H9 (cell line): ENCODE data around the gene VAV3. TPM values are rescaled to one million over a fixed set of nuclear protein-coding genes. Genes with fewer than 3 reads are reported as not detected.

Experiments
- DNase-seq: peaks from one replicate; pipeline ENCODE4 v3.0.0-alpha.2; 2017
- H2AFZ ChIP-seq: one replicate; pipeline ENCODE4 v1.6.1; 2013; ENCODE audit warnings: mild to moderate bottlenecking, low read length, control low read depth, moderate library complexity
- H2AK5ac ChIP-seq: 2 replicates; pipeline ENCODE4 v1.6.1; 2013; ENCODE audit warnings: low read length, control low read depth, mixed read lengths; ENCODE audit not compliant: insufficient read length
- H2BK120ac ChIP-seq: one replicate; pipeline ENCODE4 v1.6.1; 2013; ENCODE audit warnings: low read depth, mild to moderate bottlenecking, low read length, control low read depth, inconsistent platforms; ENCODE audit not compliant: poor library complexity, severe bottlenecking
- H2BK12ac ChIP-seq: 2 replicates; pipeline ENCODE4 v1.6.1; 2013; ENCODE audit warnings: low read length, control low read depth, mixed read lengths, low read depth; ENCODE audit not compliant: insufficient read length
- H2BK15ac ChIP-seq: 2 replicates; pipeline ENCODE4 v1.6.1; 2013; ENCODE audit warnings: low read depth, low read length, control low read depth
- H2BK20ac ChIP-seq: one replicate; pipeline ENCODE4 v1.6.1; 2013; ENCODE audit warnings: low read depth, mild to moderate bottlenecking, low read length, control low read depth, inconsistent platforms; ENCODE audit not compliant: poor library complexity, severe bottlenecking
- H2BK5ac ChIP-seq: 2 replicates; pipeline ENCODE4 v1.6.1; 2013; ENCODE audit warnings: low read length, control low read depth, mixed read lengths; ENCODE audit not compliant: insufficient read length
- H3K14ac ChIP-seq: 2 replicates; pipeline ENCODE4 v1.6.1; 2013; ENCODE audit warnings: low read length, control low read depth; ENCODE audit not compliant: insufficient read depth
- H3K18ac ChIP-seq: 2 replicates; pipeline ENCODE4 v1.6.1; 2013; ENCODE audit warnings: low read depth, mild to moderate bottlenecking, mixed read lengths, low read length, control low read depth; ENCODE audit not compliant: insufficient read length
- H3K23ac ChIP-seq: 2 replicates; pipeline ENCODE4 v1.6.1; 2013; ENCODE audit warnings: low read length, control low read depth, mixed read lengths, low read depth; ENCODE audit not compliant: insufficient read length
- H3K23me2 ChIP-seq: 2 replicates; pipeline ENCODE4 v1.6.1; 2013; ENCODE audit warnings: low read depth, mild to moderate bottlenecking, mixed read lengths, low read length, control low read depth; ENCODE audit not compliant: insufficient read length, poor library complexity, severe bottlenecking
- H3K27ac ChIP-seq: 2 replicates; pipeline ENCODE4 v1.5.1; 2013; ENCODE audit warnings: low read length, control low read depth, mixed read lengths, low read depth; ENCODE audit not compliant: insufficient read length
- H3K27me3 ChIP-seq: 2 replicates; pipeline ENCODE4 v1.6.1; 2013; ENCODE audit warnings: low read length, control low read depth, inconsistent platforms; ENCODE audit not compliant: insufficient read depth
- H3K4ac ChIP-seq: 2 replicates; pipeline ENCODE4 v1.6.1; 2013; ENCODE audit warnings: low read depth, mild to moderate bottlenecking, control low read depth, inconsistent platforms, low read length, moderate library complexity
- H3K4me1 ChIP-seq: 2 replicates; pipeline ENCODE4 v1.6.1; 2013; ENCODE audit warnings: low read length, control low read depth, inconsistent platforms; ENCODE audit not compliant: insufficient read depth
- H3K4me2 ChIP-seq: 2 replicates; pipeline ENCODE4 v1.6.1; 2013; ENCODE audit warnings: low read length, control low read depth, mixed read lengths; ENCODE audit not compliant: insufficient read length, insufficient read depth
- H3K56ac ChIP-seq: 2 replicates; pipeline ENCODE4 v1.6.1; 2013; ENCODE audit warnings: low read depth, mild to moderate bottlenecking, mixed read lengths, low read length, control low read depth; ENCODE audit not compliant: insufficient read length
- H3K79me1 ChIP-seq: 2 replicates; pipeline ENCODE4 v1.6.1; 2013; ENCODE audit warnings: low read depth, mild to moderate bottlenecking, moderate library complexity, low read length, control low read depth, inconsistent platforms; ENCODE audit not compliant: insufficient read depth, poor library complexity, severe bottlenecking
- H3K79me2 ChIP-seq: 2 replicates; pipeline ENCODE4 v1.6.1; 2013; ENCODE audit warnings: low read length, control low read depth, inconsistent platforms; ENCODE audit not compliant: insufficient read depth
- H3K9ac ChIP-seq: 2 replicates; pipeline ENCODE4 v1.6.1; 2013; ENCODE audit warnings: low read length, control low read depth, mixed read lengths; ENCODE audit not compliant: insufficient read length; ENCODE audit errors: extremely low read depth
- H3K9me3 ChIP-seq: one replicate; pipeline ENCODE4 v1.6.1; 2013; ENCODE audit warnings: low read depth, low read length, inconsistent platforms; ENCODE audit not compliant: control insufficient read depth
- H3T11ph ChIP-seq: one replicate; pipeline ENCODE4 v1.6.1; 2013; ENCODE audit warnings: mild to moderate bottlenecking, low read length, control low read depth, inconsistent platforms
- H4K20me1 ChIP-seq: one replicate; pipeline ENCODE4 v1.6.1; 2013; ENCODE audit not compliant: control insufficient read depth, insufficient read length, insufficient read depth
- H4K5ac ChIP-seq: 2 replicates; pipeline ENCODE4 v1.6.1; 2013; ENCODE audit warnings: low read depth, mild to moderate bottlenecking, mixed read lengths, low read length, control low read depth; ENCODE audit not compliant: insufficient read length
- H4K8ac ChIP-seq: replicated peaks from 2 replicates; pipeline ENCODE4 v1.6.1; 2013; ENCODE audit warnings: low read length, control low read depth, mixed read lengths, low read depth; ENCODE audit not compliant: insufficient read length
- H4K91ac ChIP-seq: 2 replicates; pipeline ENCODE4 v1.6.1; 2013; ENCODE audit warnings: low read depth, mild to moderate bottlenecking, moderate library complexity, mixed read lengths, low read length, control low read depth; ENCODE audit not compliant: insufficient read length
- H3K27ac Mint-ChIP-seq, 3 experiments: 2 replicates in 2 of 3; 3 replicates in 1 of 3; pipeline ENCODE4 v1.8.0; 2020 to 2021; ENCODE audit warnings: mixed read lengths in 3 of 3, mild to moderate bottlenecking in 1 of 3, moderate library complexity in 1 of 3
- H3K27me3 Mint-ChIP-seq: 2 replicates; pipeline ENCODE4 v1.8.0; 2021; ENCODE audit warnings: low read depth, mild to moderate bottlenecking, moderate library complexity, mixed read lengths
- H3K36me3 Mint-ChIP-seq, 3 experiments: 2 replicates in 2 of 3; 3 replicates in 1 of 3; pipeline ENCODE4 v1.8.0; 2020 to 2021; ENCODE audit warnings: low read depth in 3 of 3, mixed read lengths in 3 of 3; ENCODE audit not compliant: insufficient read depth in 1 of 3
- H3K4me1 Mint-ChIP-seq, 2 experiments: 2 replicates each; pipeline ENCODE4 v1.8.0; 2020; ENCODE audit warnings: mixed read lengths in 2 of 2
- H3K4me3 Mint-ChIP-seq, 2 experiments: 2 replicates in 1 of 2; 3 replicates in 1 of 2; pipeline ENCODE4 v1.8.0; 2020 to 2021; ENCODE audit warnings: mild to moderate bottlenecking in 2 of 2, mixed read lengths in 2 of 2, moderate library complexity in 1 of 2
- H3K9me3 Mint-ChIP-seq, 2 experiments: 2 replicates in 1 of 2; 3 replicates in 1 of 2; pipeline ENCODE4 v1.8.0; 2020; ENCODE audit warnings: mild to moderate bottlenecking in 2 of 2, mixed read lengths in 2 of 2, moderate library complexity in 1 of 2
- total RNA-seq: library from RNA; stranded (reverse); gene quantifications from 2 replicates; pipeline ENCODE4 v1.2.1, GENCODE V29; 2021
- TF ChIP-seq, protein P1 (sequence below): fragments of 200-600 bp; sonication (generic); conservative IDR thresholded peaks from 3 replicates; pipeline ENCODE4 v1.8.0; 2021; ENCODE audit warnings: antibody characterized with exemption, mild to moderate bottlenecking

The VAV3 gene
- total RNA-seq, 1 experiment from 2014 or later, result 5.1 TPM

- no peaks in the 10 kb centered on the region for H3K23me2 ChIP-seq
- H4K5ac ChIP-seq, result no peak overlapping the region
- H3K56ac ChIP-seq, result no peak overlapping the region
- no peaks in the 10 kb centered on the region for H3K36me3 Mint-ChIP-seq
- no peak overlapping the region for H4K8ac ChIP-seq
- no peaks in the 10 kb centered on the region for H3K9me3 ChIP-seq
- H3K18ac ChIP-seq, result no peak overlapping the region
- H3K4ac ChIP-seq, result no peak overlapping the region
- no peak overlapping the region for H2BK15ac ChIP-seq
- no peak overlapping the region for H3K9ac ChIP-seq
- no peak overlapping the region for H3K23ac ChIP-seq
- no peak overlapping the region for H2AFZ ChIP-seq
- H3K4me3 Mint-ChIP-seq, result no peak overlapping the region
- H3T11ph ChIP-seq, result no peak overlapping the region
- no peak overlapping the region for H2BK12ac ChIP-seq
- no peaks in the 10 kb centered on the region for H3K79me1 ChIP-seq
- no peaks in the 10 kb centered on the region for H3K79me2 ChIP-seq
- no peaks in the 10 kb centered on the region for H3K4me1 Mint-ChIP-seq
- H2BK120ac ChIP-seq, result no peak overlapping the region
- no peak overlapping the region for H2BK20ac ChIP-seq
- H3K27me3 Mint-ChIP-seq, result no peaks in the 10 kb centered on the region; the same call in 1 of the 2 replicates
- TF ChIP-seq, protein P1, sequence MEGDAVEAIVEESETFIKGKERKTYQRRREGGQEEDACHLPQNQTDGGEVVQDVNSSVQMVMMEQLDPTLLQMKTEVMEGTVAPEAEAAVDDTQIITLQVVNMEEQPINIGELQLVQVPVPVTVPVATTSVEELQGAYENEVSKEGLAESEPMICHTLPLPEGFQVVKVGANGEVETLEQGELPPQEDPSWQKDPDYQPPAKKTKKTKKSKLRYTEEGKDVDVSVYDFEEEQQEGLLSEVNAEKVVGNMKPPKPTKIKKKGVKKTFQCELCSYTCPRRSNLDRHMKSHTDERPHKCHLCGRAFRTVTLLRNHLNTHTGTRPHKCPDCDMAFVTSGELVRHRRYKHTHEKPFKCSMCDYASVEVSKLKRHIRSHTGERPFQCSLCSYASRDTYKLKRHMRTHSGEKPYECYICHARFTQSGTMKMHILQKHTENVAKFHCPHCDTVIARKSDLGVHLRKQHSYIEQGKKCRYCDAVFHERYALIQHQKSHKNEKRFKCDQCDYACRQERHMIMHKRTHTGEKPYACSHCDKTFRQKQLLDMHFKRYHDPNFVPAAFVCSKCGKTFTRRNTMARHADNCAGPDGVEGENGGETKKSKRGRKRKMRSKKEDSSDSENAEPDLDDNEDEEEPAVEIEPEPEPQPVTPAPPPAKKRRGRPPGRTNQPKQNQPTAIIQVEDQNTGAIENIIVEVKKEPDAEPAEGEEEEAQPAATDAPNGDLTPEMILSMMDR, result no peak
- no peak overlapping the region for H3K4me2 ChIP-seq
- no peak overlapping the region for H2BK5ac ChIP-seq
- H2AK5ac ChIP-seq, result no peak overlapping the region
- no peak for DNase-seq
- no peaks in the 10 kb centered on the region for H3K9me3 Mint-ChIP-seq
- no peaks in the 10 kb centered on the region for H3K27me3 ChIP-seq
- H4K20me1 ChIP-seq, result no peaks in the 10 kb centered on the region
- no peak overlapping the region for H3K27ac ChIP-seq
- H3K4me1 ChIP-seq, result no peaks in the 10 kb centered on the region
- H4K91ac ChIP-seq, result no peak overlapping the region
- no peak overlapping the region for H3K27ac Mint-ChIP-seq
- H3K14ac ChIP-seq, result no peak overlapping the region
Measured at GRCh38 chr1:107604825-107605224, 360.2 kb downstream of the VAV3 start.
